HG03469 (cell line): ENCODE measurements around the gene PTGFR.

Source experiments
- ATAC-seq: cut with Tn5 transposase; IDR thresholded peaks from one replicate; pipeline ENCODE4 v1.9.1; 2021; ENCODE audit warnings: mild to moderate bottlenecking, moderate library complexity, moderate number of reproducible peaks; ENCODE audit not compliant: unreplicated experiment

The PTGFR gene

DNA sequence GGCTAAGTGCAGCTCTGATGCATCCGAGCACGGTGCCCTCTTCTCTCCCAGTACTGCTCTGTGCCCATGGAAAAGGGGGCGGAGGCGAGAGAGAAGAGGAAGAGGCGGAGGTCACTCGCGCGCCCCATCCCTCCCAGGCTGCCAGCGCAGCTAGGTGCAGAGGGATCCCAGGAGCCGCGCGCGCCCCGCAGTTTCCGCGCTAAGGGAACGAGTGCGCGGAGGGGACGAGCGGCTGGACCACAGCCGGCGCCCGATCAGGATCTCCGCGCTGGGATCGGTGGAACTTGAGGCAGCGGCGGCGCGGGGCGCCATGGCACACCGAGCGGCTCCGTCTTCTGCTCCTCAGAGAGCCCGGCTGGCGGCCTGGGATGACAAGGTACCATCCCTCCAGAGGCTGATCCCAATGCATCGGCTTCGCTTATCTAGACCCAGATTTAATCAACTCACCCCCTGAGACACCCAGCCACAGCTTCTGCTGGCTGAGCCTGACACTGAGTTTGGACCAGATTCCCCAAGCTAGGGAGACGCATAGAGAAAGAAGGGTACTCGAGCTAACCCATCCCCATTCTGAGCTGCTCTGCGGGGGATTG lies at the start of gene PTGFR:
Gene PTGFR, plus strand, starts transcription at position 114 of the 590 bp plus-strand sequence. CDS start 1,770 bp downstream, outside the sequence.
- ATAC-seq: no peak

DNA sequence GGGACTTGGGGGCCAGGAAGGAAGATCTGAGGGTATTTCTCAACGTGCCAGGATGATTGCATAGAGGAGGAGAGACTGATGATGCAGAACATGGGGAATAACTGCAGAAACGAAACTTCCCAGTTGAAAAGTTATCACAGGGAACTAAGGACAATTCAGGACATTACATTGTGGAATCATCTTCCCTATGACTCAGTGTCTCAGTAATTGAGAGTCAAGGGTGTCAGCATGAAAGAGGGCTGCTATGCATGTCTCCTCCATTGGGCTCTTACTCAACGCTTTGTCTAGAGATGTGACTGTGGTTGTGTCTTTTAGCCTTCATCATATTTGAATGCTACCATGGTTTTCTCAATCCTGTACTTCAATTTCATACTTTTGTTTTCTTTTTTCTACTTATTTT lies 48.9 kb upstream of the PTGFR start:
- no peak for ATAC-seq

DNA sequence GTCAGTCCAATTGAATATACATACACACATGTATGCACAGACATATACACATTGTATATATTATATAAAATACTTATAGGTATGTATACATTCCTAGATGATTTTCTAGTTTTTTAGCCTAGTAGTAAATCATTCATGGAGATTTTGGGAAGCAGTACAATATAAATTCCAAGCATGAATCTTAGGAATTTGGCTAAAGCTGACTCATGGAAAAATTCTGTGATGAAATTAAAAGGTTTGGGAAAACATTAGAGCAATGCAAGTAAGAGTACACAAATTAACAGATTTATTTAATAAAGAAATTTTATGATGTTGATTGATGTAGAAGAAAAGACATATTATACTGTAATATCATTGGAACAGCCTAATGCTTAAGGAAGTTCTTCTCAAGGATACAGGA lies 43.7 kb upstream of the PTGFR start:
- ATAC-seq: no peak

GRCh38 chr1:78464449-78464891 lies 26.3 kb upstream of the PTGFR start:
- ATAC-seq: no peak

DNA sequence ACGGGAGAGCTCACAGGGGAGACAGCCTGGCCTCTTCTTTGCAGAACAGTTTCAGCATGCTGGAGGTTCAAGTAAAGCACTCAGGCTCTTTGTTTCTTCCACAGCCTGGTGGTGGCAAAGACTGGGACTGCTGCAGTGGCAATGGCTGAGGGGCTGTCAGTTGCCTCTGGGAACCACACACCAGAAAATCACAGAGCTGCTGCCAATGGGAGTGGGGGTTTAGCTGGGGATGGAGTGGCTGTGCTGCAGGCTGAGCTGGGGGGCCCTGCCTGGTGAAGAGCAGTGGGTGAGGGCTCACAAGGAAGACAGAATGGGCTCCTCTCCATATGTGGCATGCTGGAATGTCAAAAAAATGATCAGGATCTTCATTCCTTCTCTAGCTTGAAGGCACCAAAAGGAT lies 25.6 kb upstream of the PTGFR start:
- no peak for ATAC-seq

DNA sequence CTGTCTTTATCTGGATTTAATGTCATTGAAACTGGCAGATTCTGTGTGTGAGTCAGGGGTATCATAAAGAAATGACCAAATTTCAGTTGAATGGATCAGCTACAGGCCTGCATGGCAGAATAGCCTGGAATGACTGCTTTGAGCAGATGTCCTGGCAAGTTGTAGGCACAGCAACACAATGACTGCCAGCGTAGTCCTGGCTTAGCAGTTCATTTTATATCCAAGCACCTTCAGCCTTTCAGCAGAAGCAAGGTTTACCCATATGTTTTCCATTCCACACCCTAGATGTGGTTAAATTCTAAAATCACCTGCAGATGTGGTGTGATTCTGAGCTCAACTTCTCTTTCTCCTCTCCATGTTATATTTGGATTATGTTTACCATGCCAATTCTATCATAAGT lies 22.3 kb upstream of the PTGFR start:
- no peak for ATAC-seq

DNA sequence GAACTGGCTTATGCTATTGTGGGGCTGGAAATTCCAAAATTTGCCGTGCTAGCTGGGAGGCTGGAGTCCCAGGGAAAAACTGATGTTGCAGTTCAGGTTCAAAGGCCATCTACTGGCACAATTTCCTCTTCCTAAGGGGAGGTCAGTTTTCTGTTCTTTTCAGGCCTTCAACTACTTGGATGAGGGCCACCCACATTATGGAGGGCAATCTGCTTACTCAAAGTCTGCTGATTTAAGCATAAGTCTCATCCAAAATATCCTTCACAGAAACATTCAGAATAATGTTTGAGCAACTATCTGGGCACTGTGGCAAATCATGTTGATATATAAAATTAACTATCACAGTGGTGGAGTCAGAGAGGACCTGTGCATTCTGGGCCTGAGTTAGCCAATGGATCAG lies 21.2 kb upstream of the PTGFR start:
- no peak for ATAC-seq

DNA sequence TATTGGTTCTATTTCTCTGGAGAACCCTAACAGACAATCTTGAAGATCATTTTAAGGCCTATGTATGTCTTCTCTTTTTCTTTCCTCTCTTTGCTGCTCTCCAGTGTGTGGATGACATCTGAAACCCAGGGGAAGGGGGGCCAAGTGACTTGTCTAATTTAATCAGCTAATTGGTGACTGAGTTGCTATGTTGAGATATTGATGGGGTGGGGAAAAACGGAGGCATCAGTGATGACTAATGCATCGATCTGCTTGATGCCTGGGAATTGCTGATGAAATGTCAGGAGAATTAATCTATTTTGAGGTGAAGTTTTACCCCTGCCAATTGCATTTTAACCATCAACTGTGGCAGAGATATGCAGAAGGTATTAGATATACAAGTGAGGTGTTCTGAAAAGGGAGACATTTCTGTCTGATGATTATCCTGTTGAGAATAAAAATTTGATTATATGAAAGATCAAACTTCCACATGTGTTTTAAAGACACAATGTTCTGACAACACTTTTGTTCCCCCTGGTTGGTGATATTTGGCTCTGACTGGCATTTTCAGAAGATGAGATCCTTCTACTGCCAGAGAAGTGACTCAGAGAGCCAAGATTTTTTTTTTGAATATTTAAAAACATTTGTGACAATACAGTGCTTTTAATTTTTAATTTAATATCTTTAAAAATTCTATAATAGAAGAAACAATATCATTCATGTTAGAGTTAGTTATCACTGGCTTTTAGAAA lies 18.7 kb upstream of the PTGFR start:
- no peak for ATAC-seq

GRCh38 chr1:78472851-78473496 lies 17.8 kb upstream of the PTGFR start:
- no peak for ATAC-seq

DNA sequence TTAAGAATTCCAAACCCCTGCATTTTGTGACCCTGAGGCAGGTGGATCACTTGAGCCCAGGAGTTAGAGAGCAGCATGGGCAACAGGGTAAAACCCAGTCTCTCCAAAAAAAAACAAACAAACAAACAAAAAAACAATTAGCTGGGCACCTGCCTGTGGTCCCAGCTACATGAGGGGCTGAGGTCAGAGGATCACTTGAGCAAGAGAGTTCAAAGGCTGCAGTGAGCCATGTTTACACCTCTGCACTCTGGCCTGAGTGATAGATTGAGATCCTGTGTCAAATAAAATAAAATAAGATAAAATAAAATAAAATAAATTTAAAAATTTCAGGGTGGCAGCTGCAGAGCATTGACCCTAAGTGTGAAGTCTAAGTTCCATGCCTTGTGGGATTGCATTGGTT lies 16.7 kb upstream of the PTGFR start:
- no peak for ATAC-seq

GRCh38 chr1:78475888-78476610 lies 14.7 kb upstream of the PTGFR start:
- no peak for ATAC-seq

GRCh38 chr1:78483903-78484302 lies 6.9 kb upstream of the PTGFR start:
- ATAC-seq: no peak

GRCh38 chr1:78491451-78492071 lies 787 bp downstream of the PTGFR start:
- no peak for ATAC-seq

DNA sequence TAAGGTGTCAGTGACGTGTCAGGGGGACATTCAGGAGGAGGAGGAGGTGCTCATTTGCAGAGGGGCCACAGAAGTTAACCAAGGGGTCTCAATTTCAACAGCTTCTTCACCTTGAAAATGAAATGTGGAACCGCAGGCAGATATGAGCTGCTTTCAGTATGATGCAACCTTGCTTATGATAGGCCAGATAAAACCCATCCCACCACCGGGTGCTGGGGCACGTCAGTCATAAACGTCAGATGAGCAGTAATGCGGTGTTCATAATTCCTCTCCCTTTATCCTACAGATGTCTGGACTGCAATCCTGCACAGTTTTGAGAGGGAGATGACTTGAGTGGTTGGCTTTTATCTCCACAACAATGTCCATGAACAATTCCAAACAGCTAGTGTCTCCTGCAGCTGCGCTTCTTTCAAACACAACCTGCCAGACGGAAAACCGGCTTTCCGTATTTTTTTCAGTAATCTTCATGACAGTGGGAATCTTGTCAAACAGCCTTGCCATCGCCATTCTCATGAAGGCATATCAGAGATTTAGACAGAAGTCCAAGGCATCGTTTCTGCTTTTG lies 1.7 kb downstream of the PTGFR start:
- ATAC-seq: no peak

- no peak for ATAC-seq
Observed at GRCh38 chr1:78493451-78493850, 2.7 kb downstream of the PTGFR start.

DNA sequence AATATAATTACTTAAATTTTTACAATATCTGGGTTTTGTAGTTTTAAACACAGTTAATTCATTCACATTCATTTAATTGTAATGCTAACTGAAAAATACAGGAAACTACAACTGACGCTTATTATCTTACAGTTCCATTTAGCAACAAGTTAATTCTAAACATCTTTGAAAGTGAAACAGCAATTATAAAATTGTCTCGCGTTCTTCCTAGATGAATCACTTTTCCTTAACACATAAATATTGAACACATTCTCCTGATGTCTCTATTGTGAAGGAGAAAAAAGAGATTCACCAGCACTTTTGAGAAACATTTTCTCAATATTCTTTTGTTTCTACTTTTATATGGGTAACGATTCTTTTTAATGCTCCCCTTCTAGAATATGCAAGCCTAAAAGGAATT lies 6.4 kb downstream of the PTGFR start:
- ATAC-seq: no peak

DNA sequence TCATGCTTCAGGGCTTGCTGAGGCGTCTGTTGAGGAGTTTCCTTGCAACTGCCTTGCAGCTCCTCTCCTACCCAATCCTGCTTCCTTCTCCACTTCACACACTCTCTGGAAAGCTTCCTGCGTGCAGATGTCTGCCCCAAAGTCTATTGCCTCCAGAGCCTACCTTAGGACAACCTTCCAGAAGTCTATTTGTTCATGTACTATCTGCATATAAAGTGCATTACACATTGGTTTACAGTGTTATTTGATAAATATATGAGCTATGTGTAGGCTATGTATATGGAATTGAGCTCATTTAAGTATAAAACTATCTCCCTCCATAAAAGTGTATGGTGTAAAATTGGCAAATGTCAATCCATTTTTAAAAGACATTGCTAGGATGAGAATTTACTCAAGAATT lies 9.8 kb downstream of the PTGFR start:
- no peak for ATAC-seq

DNA sequence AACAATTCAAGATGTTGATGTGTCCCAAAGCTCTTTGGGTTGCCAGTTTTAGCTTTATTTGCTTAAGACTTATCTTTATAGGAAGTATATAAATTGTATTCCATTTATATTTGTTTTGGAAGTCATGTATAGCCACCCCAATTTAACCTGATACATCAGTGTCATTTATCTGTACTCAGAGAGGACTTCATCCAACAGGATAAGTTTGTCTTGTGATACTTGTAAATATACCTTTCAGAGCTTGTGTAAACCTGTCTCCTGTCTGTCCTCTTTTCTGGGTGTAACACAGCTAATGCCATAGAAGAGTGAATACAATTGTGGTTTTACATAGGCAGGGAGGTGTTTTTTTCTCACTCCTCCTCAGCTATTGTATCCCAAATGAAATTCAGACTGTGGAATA lies 10.4 kb downstream of the PTGFR start:
- no peak for ATAC-seq

DNA sequence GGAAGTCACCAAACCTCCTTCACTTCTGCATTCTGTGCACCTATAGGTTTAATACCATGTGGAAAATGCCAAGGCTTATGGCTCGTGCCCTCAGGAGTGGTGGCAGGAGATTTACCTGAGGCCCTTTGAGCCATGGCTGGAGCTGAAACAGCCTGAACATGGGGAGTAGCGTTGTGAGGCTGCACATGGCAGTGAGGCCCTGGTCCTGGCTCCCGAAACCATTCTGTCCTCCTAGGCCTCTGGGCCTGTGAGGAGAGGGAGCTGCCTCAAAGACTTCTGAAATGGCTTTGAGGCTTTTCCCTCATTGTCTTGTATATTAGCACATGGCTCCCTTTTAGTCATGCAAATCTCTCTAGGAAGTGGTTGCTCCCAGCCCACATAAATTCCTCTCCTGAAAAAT lies 20.6 kb downstream of the PTGFR start:
- no peak for ATAC-seq

- ATAC-seq: no peak
Observed at GRCh38 chr1:78516716-78517115, 25.9 kb downstream of the PTGFR start.

DNA sequence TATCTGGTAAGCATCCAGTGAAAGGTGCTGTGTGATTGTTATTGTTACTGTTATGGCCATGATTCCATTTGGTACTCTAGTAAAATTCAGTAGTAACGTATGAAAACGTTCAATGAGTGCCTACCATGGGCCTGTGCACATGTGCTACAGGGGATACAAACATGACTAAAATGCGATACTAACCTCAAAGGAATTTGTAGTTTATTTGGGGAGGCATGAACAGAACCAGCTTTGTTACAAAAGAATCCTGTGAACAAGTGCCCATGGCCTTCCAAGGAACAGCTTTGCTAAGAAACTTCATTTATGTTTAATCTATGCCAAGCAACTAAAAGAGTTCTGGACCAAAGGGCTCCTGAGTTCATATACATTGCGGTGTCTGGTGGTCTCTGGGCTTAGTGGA lies 28.7 kb downstream of the PTGFR start:
- ATAC-seq: no peak
